Measurements from ENCODE around the gene MYO1D. TPM values are rescaled to one million over a fixed set of nuclear protein-coding genes. Genes with fewer than 3 reads are reported as not detected.

MYO1D gene
- total RNA-seq, 1 experiment from 2014 or later, result 35.7 TPM

- RAD21 ChIA-PET (ENCODE audit: low non-redundant PET in 1 of 2, low total read pairs in 2 of 2, uncharacterized antibody in 2 of 2, unreplicated experiment in 2 of 2), result no interaction called here
- peaks cover 13% of the 10 kb centered on the region for H3K79me2 ChIP-seq (ENCODE audit: insufficient read depth, low read length)
- DNase-seq (ENCODE audit: low read depth, low spot score) (no peak), ATAC-seq (no peak)
- no peaks in the 10 kb centered on the region for H4K20me1 ChIP-seq (ENCODE audit: insufficient read depth)
- no peak overlapping the region for H2AFZ ChIP-seq (ENCODE audit: low read depth, low read length, poor library complexity, severe bottlenecking)
- H3K27ac ChIP-seq (ENCODE audit: low read depth, low read length), result no peak overlapping the region
- intact Hi-C loops (cut with micrococcal nuclease), result loop anchor here (10.0 kb wide), 1 partner anchor 196 kb away; no protein-coding TSS in a partner anchor
- peaks cover 3 to 5% of the 10 kb centered on the region in 2 experiments; a peak in 3 of 4 replicates for H3K4me1 ChIP-seq (ENCODE audit: control insufficient read depth in 1 of 2, insufficient read depth in 2 of 2, low read length in 2 of 2)
- no TSS peak for BruUV-seq (replicated peaks)
- no peaks in the 10 kb centered on the region for H3K9me2 ChIP-seq (ENCODE audit: insufficient read depth)
- no peak overlapping the region for H3K9ac ChIP-seq (ENCODE audit: low read length)
- H3K4me3 ChIP-seq (replicated peaks in 1 of 2; ENCODE audit: low read depth in 1 of 2, low read length in 2 of 2), result no peak overlapping the region
- no peaks in the 10 kb centered on the region for H3K36me3 ChIP-seq (ENCODE audit: control insufficient read depth in 1 of 2, insufficient read depth in 2 of 2, low read length in 2 of 2)
- no peaks in the 10 kb centered on the region for H3K27me3 ChIP-seq (ENCODE audit: insufficient read depth, low read length)
- H3K9me3 ChIP-seq (ENCODE audit: control insufficient read depth in 1 of 2, insufficient read depth in 1 of 2, low read depth in 1 of 2, low read length in 2 of 2), result no peaks in the 10 kb centered on the region
- TF ChIP-seq MAX (IDR thresholded peaks at IDR 0.05) (no peak), EZH2 (IDR thresholded peaks at IDR 0.05) (no peak), SIN3A (IDR thresholded peaks at IDR 0.05; ENCODE audit: low read depth) (no peak), EZH2phosphoT487 (IDR thresholded peaks at IDR 0.05; ENCODE audit: borderline replicate concordance) (no peak), JUND (IDR thresholded peaks at IDR 0.05) (no peak), ELF1 (IDR thresholded peaks at IDR 0.05; ENCODE audit: borderline replicate concordance, low read depth) (no peak), YY1 (IDR thresholded peaks at IDR 0.05; ENCODE audit: extremely low read depth, insufficient replicate concordance, low read depth, low read length) (no peak), ZBTB33 (IDR thresholded peaks at IDR 0.05; ENCODE audit: extremely low read depth, insufficient replicate concordance, low read length) (no peak), ATF3 (IDR thresholded peaks at IDR 0.05) (no peak), CTCF (IDR thresholded peaks at IDR 0.05 in 2 of 3, conservative IDR thresholded peaks at IDR 0.05 in 1 of 3; ENCODE audit: borderline replicate concordance in 1 of 3, insufficient read depth in 1 of 3, low read depth in 2 of 3, low read length in 2 of 3) (no peak)
- CTCF ChIA-PET, result no interaction called here
- no peak overlapping the region for H3K4me2 ChIP-seq (ENCODE audit: low read length)
- POLR2A ChIA-PET, result no interaction called here
Observed at GRCh38 chr17:32870969-32871368, 6.0 kb downstream of the MYO1D start.

Data from HCT116 (cell line).